OCI-LY1 (cell line): ENCODE results near the gene PBX1.

ENCODE experiments used
- H2AFZ ChIP-seq: fragments of 200-600 bp; sonication (generic), shearing (Covaris generic); 2 replicates; pipeline ENCODE4 v1.6.0; 2014; ENCODE audit warnings: antibody characterized with exemption, mild to moderate bottlenecking, low read length
- H3F3A ChIP-seq: fragments of 200-600 bp; sonication (generic), shearing (Covaris generic); 2 replicates; pipeline ENCODE4 v1.6.0; 2014; ENCODE audit warnings: mild to moderate bottlenecking, antibody characterized with exemption, low read length, moderate library complexity; ENCODE audit not compliant: insufficient read depth
- H3K27ac ChIP-seq: fragments of 200-600 bp; sonication (generic); 2 replicates; pipeline ENCODE4 v1.5.1; 2014; ENCODE audit warnings: low read length, mixed run types, mild to moderate bottlenecking, low read depth; ENCODE audit not compliant: poor library complexity, severe bottlenecking
- H3K27me3 ChIP-seq: fragments of 200-600 bp; sonication (generic); 2 replicates; pipeline ENCODE4 v1.6.0; 2014; ENCODE audit warnings: antibody characterized with exemption, mild to moderate bottlenecking, low read length, moderate library complexity; ENCODE audit not compliant: insufficient read depth
- H3K36me3 ChIP-seq: fragments of 200-600 bp; sonication (generic); 2 replicates; pipeline ENCODE4 v1.6.1; 2014; ENCODE audit warnings: mild to moderate bottlenecking, antibody characterized with exemption, low read length, moderate library complexity, mixed read lengths; ENCODE audit not compliant: insufficient read depth
- H3K4me1 ChIP-seq: fragments of 200-600 bp; sonication (generic); 2 replicates; pipeline ENCODE4 v1.5.1; 2014; ENCODE audit warnings: mild to moderate bottlenecking, low read length, moderate library complexity; ENCODE audit not compliant: insufficient read depth, severe bottlenecking
- H3K4me2 ChIP-seq: fragments of 200-600 bp; sonication (generic), shearing (Covaris generic); 2 replicates; pipeline ENCODE4 v1.6.1; 2014; ENCODE audit warnings: low read length
- H3K4me3 ChIP-seq: fragments of 200-600 bp; sonication (generic); 2 replicates; pipeline ENCODE4 v1.5.1; 2014; ENCODE audit warnings: low read length, low read depth, mild to moderate bottlenecking, mixed read lengths; ENCODE audit not compliant: poor library complexity, severe bottlenecking
- H3K79me2 ChIP-seq: fragments of 200-600 bp; shearing (Covaris generic); 2 replicates; pipeline ENCODE4 v1.6.1; 2016; ENCODE audit warnings: mixed run types, low read length, mixed read lengths; ENCODE audit not compliant: insufficient read depth
- H3K9ac ChIP-seq: fragments of 200-600 bp; sonication (generic), shearing (Covaris generic); 2 replicates; pipeline ENCODE4 v1.6.1; 2014; ENCODE audit warnings: mild to moderate bottlenecking, low read length, mixed read lengths
- H3K9me2 ChIP-seq: fragments of 200-600 bp; sonication (generic), shearing (Covaris generic); 2 replicates; pipeline ENCODE4 v1.6.1; 2014; ENCODE audit warnings: low read depth, mild to moderate bottlenecking, low read length, mixed read lengths
- H3K9me3 ChIP-seq: fragments of 200-600 bp; shearing (Covaris generic); 2 replicates; pipeline ENCODE4 v1.6.1; 2014; ENCODE audit warnings: low read length, mixed read lengths
- H4K20me1 ChIP-seq: fragments of 200-600 bp; sonication (generic), shearing (Covaris generic); 2 replicates; pipeline ENCODE4 v1.6.0; 2016; ENCODE audit warnings: mild to moderate bottlenecking, low read length; ENCODE audit not compliant: insufficient read depth
- EZH2 ChIP-seq: fragments of 200-600 bp; sonication (generic), shearing (Covaris generic); IDR thresholded peaks from 2 replicates; pipeline ENCODE4 v1.8.0; 2017; ENCODE audit warnings: borderline replicate concordance, mixed run types, mild to moderate bottlenecking, antibody characterized with exemption, low read length, moderate library complexity, mixed read lengths
- TF ChIP-seq, protein P1 (sequence below): fragments of 200-600 bp; sonication (generic), shearing (Covaris generic); IDR thresholded peaks from 2 replicates; pipeline ENCODE4 v1.5.1; 2017; ENCODE audit warnings: mild to moderate bottlenecking, antibody characterized with exemption, low read length, moderate library complexity, mixed read lengths

PBX1 gene

DNA sequence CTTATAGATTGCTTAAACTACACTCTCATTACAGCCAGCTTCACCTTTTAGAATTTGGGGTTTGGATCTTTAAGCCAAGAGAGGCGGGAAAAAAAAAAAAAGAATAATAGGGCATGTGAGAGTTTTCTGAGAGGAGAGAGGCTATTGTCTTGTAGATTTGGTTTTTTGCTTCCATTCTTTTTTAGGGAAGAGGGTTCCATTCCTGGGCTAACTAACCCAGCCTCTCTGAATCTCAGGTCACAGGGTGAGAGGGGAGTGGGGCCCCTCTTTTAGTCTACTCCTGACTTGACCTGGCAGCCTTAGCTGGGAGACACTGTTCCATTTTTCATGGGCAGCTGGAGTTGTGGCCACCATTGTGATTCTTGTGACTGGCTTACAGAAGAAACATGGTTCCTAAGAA is 24.2 kb downstream of the PBX1 start:
- Histone ChIP-seq H3F3A (no peaks in the 10 kb centered on the region), H3K36me3 (no peaks in the 10 kb centered on the region), H3K9ac (no peak overlapping the region), H3K4me1 (no peaks in the 10 kb centered on the region), H3K4me3 (no peak overlapping the region), H3K9me2 (no peaks in the 10 kb centered on the region), H4K20me1 (no peaks in the 10 kb centered on the region), H3K9me3 (no peaks in the 10 kb centered on the region), H3K4me2 (no peak overlapping the region), H3K79me2 (no peaks in the 10 kb centered on the region), H3K27me3 (no peaks in the 10 kb centered on the region), H3K27ac (no peak overlapping the region), H2AFZ (no peak overlapping the region)
- TF ChIP-seq EZH2 = no peak
- TF ChIP-seq, protein P1, sequence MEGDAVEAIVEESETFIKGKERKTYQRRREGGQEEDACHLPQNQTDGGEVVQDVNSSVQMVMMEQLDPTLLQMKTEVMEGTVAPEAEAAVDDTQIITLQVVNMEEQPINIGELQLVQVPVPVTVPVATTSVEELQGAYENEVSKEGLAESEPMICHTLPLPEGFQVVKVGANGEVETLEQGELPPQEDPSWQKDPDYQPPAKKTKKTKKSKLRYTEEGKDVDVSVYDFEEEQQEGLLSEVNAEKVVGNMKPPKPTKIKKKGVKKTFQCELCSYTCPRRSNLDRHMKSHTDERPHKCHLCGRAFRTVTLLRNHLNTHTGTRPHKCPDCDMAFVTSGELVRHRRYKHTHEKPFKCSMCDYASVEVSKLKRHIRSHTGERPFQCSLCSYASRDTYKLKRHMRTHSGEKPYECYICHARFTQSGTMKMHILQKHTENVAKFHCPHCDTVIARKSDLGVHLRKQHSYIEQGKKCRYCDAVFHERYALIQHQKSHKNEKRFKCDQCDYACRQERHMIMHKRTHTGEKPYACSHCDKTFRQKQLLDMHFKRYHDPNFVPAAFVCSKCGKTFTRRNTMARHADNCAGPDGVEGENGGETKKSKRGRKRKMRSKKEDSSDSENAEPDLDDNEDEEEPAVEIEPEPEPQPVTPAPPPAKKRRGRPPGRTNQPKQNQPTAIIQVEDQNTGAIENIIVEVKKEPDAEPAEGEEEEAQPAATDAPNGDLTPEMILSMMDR = no peak

GRCh38 chr1:164583835-164584539 is 25.0 kb downstream of the PBX1 start:
- Histone ChIP-seq H3K4me3 (no peak overlapping the region), H4K20me1 (no peaks in the 10 kb centered on the region), H3K27ac (no peak overlapping the region), H3K4me1 (no peaks in the 10 kb centered on the region), H2AFZ (no peak overlapping the region), H3K9me2 (no peaks in the 10 kb centered on the region), H3K9ac (no peak overlapping the region), H3F3A (no peaks in the 10 kb centered on the region), H3K27me3 (no peaks in the 10 kb centered on the region), H3K79me2 (no peaks in the 10 kb centered on the region), H3K4me2 (no peak overlapping the region), H3K9me3 (no peaks in the 10 kb centered on the region), H3K36me3 (no peaks in the 10 kb centered on the region)
- TF ChIP-seq EZH2 = no peak
- TF ChIP-seq, protein P1 = no peak

- H3K4me3 ChIP-seq = no peak overlapping the region
- no peak overlapping the region for H2AFZ ChIP-seq
- no peaks in the 10 kb centered on the region for H3K36me3 ChIP-seq
- no peaks in the 10 kb centered on the region for H4K20me1 ChIP-seq
- H3K27me3 ChIP-seq = no peaks in the 10 kb centered on the region
- no peaks in the 10 kb centered on the region for H3K9me3 ChIP-seq
- no peak overlapping the region for H3K4me2 ChIP-seq
- no peaks in the 10 kb centered on the region for H3K79me2 ChIP-seq
- no peak overlapping the region for H3K9ac ChIP-seq
- H3F3A ChIP-seq = no peaks in the 10 kb centered on the region
- no peaks in the 10 kb centered on the region for H3K4me1 ChIP-seq
- H3K27ac ChIP-seq = no peak overlapping the region
- TF ChIP-seq, protein P1 = no peak
- TF ChIP-seq EZH2 = no peak
- H3K9me2 ChIP-seq = no peaks in the 10 kb centered on the region
Measured at GRCh38 chr1:164586591-164586990, 27.6 kb downstream of the PBX1 start.
